NCI-H510A treated with DMSO at 0.1 percent for 48 hours (cell line): ENCODE data around the gene GRIPAP1.

ENCODE experiments used
- DNase-seq: peaks from one replicate; lab custom pipeline; 2025; lab: John Stamatoyannopoulos, UW

Gene GRIPAP1

DNA sequence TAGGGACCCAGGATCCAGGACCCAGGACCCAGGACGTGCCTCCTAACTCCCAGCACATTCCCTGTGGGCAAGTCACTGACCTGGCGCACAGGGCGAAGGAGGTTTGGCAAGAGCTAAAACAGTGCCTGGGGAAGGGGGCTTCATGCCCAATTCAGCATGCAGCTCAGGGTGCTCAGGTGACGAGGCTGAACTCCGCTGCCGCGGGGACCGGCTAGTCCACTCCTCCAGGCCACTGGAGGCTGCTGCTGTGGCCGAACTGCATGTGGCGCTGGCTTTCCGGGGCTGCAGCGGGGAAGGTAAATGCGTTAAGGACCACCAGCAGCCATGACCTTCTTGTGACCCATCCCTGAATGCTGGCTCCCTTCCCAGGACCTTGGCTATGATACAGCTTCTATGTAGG, 78.3 kb downstream of the GRIPAP1 start:
- no peak for DNase-seq
